ENCODE data around the gene RYR1. TPM values are rescaled to one million over a fixed set of nuclear protein-coding genes. Genes with fewer than 3 reads are reported as not detected.

RYR1 gene
- total and polyA plus RNA-seq, 2 donors from 2014 or later: 0.69 to 2.8 TPM

GRCh38 chr19:38526430-38526829 is 92.9 kb downstream of the RYR1 start:
- intact Hi-C loops (cut with DNase I): no loop called here
- Histone ChIP-seq H3K27ac (ENCODE audit: low read depth in 2 of 2, low read length in 2 of 2) (no peak overlapping the region), H3K9me3 (ENCODE audit: control insufficient read depth in 2 of 3, insufficient read depth in 1 of 3, low read length in 3 of 3) (no peaks in the 10 kb centered on the region), H3K36me3 (ENCODE audit: control insufficient read depth in 2 of 3, insufficient read depth in 3 of 3, low read length in 3 of 3) (no peaks in the 10 kb centered on the region), H3K9ac (ENCODE audit: low read length in 3 of 3) (no peak overlapping the region), H3K27me3 (ENCODE audit: control insufficient read depth, insufficient read depth, low read length) (no peaks in the 10 kb centered on the region), H3K4me3 (ENCODE audit: low read length in 3 of 3) (no peak overlapping the region), H3K4me1 (ENCODE audit: control insufficient read depth in 2 of 3, insufficient read depth in 2 of 3, low read depth in 1 of 3, low read length in 3 of 3) (no peaks in the 10 kb centered on the region)
- DNase-seq (no peak), FAIRE-seq (no peak)
- TF ChIP-seq, protein P1, sequence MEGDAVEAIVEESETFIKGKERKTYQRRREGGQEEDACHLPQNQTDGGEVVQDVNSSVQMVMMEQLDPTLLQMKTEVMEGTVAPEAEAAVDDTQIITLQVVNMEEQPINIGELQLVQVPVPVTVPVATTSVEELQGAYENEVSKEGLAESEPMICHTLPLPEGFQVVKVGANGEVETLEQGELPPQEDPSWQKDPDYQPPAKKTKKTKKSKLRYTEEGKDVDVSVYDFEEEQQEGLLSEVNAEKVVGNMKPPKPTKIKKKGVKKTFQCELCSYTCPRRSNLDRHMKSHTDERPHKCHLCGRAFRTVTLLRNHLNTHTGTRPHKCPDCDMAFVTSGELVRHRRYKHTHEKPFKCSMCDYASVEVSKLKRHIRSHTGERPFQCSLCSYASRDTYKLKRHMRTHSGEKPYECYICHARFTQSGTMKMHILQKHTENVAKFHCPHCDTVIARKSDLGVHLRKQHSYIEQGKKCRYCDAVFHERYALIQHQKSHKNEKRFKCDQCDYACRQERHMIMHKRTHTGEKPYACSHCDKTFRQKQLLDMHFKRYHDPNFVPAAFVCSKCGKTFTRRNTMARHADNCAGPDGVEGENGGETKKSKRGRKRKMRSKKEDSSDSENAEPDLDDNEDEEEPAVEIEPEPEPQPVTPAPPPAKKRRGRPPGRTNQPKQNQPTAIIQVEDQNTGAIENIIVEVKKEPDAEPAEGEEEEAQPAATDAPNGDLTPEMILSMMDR (IDR thresholded peaks at IDR 0.05; ENCODE audit: borderline replicate concordance, extremely low read depth, insufficient read depth): no peak

GRCh38 chr19:38527466-38528136 is 94.1 kb downstream of the RYR1 start:
- Histone ChIP-seq H3K9ac (ENCODE audit: low read length in 3 of 3) (no peak overlapping the region), H3K9me3 (ENCODE audit: control insufficient read depth in 2 of 3, insufficient read depth in 1 of 3, low read length in 3 of 3) (no peaks in the 10 kb centered on the region), H3K4me3 (ENCODE audit: low read length in 3 of 3) (no peak overlapping the region), H3K27me3 (ENCODE audit: control insufficient read depth, insufficient read depth, low read length) (no peaks in the 10 kb centered on the region), H3K4me1 (ENCODE audit: control insufficient read depth in 2 of 3, insufficient read depth in 2 of 3, low read depth in 1 of 3, low read length in 3 of 3) (no peaks in the 10 kb centered on the region), H3K36me3 (ENCODE audit: control insufficient read depth in 2 of 3, insufficient read depth in 3 of 3, low read length in 3 of 3) (no peaks in the 10 kb centered on the region), H3K27ac (ENCODE audit: low read depth in 2 of 2, low read length in 2 of 2) (no peak overlapping the region)
- intact Hi-C loops (cut with DNase I): no loop called here
- TF ChIP-seq, protein P1 (IDR thresholded peaks at IDR 0.05; ENCODE audit: borderline replicate concordance, extremely low read depth, insufficient read depth): no peak
- FAIRE-seq (no peak), DNase-seq (no peak)

DNA sequence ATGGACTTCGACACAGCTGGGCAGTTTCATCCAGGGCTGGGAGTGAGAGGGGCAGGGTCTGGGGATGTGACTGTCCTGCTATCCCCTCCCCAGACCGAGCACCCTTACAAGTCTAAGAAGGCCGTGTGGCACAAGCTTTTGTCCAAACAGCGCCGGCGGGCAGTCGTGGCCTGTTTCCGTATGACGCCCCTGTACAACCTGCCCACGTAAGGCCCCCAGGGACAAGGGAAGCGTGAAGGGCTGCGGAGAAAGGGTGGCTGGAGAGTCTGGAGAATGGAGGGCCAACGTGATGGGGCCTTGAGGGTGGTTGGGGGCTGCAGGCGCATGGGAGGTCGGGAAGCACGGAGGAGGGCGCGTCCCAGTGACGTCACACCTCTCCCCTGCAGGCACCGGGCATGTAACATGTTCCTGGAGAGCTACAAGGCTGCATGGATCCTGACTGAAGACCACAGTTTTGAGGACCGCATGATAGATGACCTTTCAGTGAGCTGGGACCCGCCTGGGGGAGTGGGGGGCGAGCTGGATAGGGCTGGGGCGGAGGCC is 94.8 kb downstream of the RYR1 start:
- H3K36me3 ChIP-seq (ENCODE audit: control insufficient read depth in 2 of 3, insufficient read depth in 3 of 3, low read length in 3 of 3): no peaks in the 10 kb centered on the region
- TF ChIP-seq, protein P1 (IDR thresholded peaks at IDR 0.05; ENCODE audit: borderline replicate concordance, extremely low read depth, insufficient read depth): no peak
- H3K9me3 ChIP-seq (ENCODE audit: control insufficient read depth in 2 of 3, insufficient read depth in 1 of 3, low read length in 3 of 3): no peaks in the 10 kb centered on the region
- no peaks in the 10 kb centered on the region for H3K27me3 ChIP-seq (ENCODE audit: control insufficient read depth, insufficient read depth, low read length)
- intact Hi-C loops (cut with DNase I): no loop called here
- FAIRE-seq (no peak), DNase-seq (no peak)
- no peak overlapping the region for H3K9ac ChIP-seq (ENCODE audit: low read length in 3 of 3)
- H3K27ac ChIP-seq (ENCODE audit: low read depth in 2 of 2, low read length in 2 of 2): no peak overlapping the region
- H3K4me1 ChIP-seq (ENCODE audit: control insufficient read depth in 2 of 3, insufficient read depth in 2 of 3, low read depth in 1 of 3, low read length in 3 of 3): no peaks in the 10 kb centered on the region
- H3K4me3 ChIP-seq (ENCODE audit: low read length in 3 of 3): no peak overlapping the region
